Activated T-cell treated with anti-CD3 and anti-CD28 coated beads, Interleukin-2, amount 50 U/mL, for 48 hours (primary cell): ENCODE data around the gene VPS33B.

Source experiments
- DNase-seq, 2 experiments: peaks; one replicate each; pipeline ENCODE4 v3.0.0-alpha.2; 2020

VPS33B gene

DNA sequence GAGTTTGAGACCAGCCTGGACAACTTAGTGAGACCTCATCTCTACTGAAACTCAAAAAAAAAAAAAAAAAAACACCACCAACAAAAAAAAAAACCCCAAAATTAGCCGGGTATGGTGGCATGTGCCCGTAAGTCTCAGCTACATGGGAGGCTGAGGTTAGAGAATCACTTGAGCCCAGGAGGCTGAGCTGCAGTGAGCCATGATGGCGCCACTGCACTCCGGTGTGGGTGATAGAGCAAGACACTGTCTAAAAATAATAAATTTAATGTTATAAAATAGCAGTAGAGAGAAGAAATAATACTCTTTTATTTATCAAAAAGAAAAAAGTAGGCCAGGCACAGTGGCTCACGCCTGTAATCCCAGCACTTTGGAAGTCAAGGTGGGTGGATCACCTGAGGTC is 50.3 kb downstream of the VPS33B start:
- no peak for DNase-seq

DNA sequence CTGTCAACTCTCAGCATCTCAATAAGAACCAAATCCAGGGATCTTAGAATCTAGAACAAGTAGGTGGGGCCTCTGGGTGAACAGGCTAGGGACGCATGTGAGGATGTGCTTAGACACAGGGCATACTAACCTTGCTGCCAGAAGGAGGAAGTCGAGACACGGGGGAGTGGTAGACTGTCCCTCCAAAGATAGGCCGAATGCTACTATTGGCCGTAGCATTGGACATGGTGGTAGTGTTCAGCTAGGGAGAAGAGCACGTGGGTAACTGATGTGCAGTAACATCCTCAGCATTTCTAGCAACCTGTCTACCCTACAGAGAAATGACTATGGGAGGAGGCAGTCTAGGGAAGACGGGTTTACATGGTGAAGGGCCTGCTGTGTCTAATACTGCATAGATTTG is 52.1 kb downstream of the VPS33B start:
- no peak for DNase-seq

DNA sequence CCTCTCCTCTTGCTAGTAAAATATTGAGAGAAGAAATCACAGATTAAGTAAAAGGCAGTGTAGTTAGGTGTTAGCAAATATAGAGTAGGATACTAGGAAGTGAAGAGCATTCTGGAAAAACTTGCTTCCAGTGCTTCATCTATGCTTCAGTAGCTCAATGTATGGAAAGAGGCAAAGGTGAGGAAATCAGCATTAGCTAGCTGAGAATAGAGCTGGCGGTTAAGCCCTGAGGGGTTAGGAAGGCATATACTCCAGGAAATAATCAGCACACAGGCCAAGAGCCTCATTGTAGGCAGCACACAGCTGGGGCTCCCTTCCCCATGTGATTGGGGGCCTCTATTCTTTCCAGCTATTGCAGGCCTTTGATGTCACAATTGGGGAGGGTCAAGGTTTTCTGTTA is 54.0 kb downstream of the VPS33B start:
- DNase-seq = no peak

DNA sequence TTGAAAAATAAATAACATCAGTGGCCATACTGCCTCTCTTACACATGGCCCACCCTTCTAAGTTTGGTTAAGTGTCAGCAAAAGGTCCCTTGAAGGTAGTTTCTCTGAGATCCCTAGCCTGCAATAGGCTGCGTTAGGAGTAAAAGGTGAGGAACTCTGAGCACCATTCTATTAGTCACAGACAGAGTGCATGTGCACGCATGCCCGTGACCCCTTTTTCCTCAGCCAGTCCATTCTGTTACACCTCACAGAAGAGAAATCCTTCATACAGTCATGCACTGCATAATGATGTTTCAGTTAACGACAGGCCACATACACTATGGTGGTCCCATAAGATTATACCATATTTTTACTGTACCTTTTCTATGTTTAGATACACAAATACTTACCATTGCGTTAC is 55.2 kb downstream of the VPS33B start:
- no peak for DNase-seq

DNA sequence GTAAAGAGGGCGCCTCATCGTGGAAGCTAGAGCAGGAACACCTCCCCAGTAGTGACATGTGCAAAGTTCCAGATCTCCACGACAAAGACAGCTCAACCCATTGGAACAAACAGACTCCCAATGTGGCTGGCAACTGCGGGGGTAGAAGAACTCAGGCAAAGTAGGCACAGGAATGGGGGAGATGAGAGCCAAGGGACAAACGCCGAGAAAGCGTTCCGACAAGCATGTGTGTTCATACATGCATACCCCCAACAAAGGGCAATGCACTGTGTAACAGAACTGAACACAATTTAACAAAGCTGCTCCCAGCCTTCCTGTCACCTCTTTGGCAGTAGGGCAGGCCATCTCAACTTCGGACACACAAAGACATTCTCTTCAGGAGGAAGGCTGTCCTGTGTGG is 56.1 kb downstream of the VPS33B start:
- no peak for DNase-seq

DNA sequence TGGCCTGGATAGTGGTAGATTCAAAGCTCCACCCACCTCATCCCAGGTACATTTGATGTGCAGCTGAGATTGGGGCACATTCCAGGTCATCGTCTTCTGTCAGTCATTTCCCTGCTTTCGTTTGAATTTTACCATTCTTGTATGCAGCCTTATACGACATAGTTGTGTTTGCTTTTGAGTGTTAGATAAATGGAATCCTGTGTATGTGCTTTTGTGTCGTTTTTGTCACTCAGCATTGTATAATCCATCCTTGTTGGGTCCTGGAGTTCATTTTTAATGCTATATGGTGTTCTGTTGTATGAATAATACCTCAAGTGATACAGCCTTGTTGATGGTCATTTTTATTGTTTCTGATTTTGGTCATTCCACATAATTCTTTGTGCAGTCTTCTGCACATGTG is 60.4 kb downstream of the VPS33B start:
- DNase-seq = no peak

DNA sequence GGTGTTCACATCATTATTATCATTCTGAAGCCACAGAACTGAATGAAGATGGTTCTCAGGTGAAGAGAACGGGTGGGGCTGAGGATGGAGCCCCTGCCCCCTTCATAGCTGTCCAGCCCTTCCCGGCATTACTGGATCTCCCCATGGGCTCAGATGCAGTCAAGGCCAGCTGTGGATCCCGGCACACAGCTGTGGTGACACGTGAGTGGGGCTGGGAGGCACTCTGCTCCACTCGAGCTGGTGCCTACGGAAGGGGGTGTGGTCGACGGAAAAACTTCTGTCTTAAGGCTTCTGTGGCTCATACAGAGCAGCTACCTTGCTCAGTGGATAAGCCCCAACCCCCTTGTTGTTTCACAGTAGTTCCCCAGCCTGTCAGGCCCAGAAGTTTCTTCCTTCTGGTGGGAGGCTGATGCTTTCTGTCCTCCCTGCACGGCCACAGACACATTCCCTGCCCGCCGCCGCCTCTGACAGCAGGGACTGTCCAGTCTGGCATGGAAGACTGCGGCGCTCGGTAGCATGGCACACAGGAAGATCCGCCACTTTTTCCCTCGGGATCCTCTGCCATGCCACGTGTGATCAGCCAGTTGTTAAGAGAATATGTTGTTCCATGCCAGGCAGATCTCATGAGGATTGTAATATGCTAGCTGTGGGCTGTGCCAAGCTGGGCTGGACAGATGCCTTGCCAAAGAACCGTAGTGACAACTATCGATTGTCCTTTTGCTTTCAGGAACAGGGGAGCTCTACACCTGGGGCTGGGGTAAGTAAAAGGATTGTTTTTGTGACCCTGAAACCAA is 61.9 kb downstream of the VPS33B start:
- no peak for DNase-seq

DNA sequence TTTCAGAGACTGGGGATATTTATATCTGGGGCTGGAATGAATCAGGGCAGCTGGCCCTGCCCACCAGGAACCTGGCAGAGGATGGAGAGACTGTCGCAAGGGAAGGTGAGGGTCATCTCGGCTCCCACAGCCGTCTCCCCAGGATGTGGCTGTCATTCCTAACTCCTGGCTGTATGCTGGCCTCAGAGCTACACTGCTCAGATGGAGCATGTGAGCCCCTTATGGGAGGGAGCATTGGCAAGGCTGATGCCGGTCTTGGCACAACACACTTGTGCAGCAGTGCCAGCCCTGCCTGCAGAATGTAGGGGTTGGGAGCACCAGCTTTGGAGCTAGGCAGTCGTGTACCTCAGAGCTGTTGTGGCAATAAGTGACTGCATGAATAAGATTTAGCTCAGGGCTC is 62.5 kb downstream of the VPS33B start:
- no peak for DNase-seq

DNA sequence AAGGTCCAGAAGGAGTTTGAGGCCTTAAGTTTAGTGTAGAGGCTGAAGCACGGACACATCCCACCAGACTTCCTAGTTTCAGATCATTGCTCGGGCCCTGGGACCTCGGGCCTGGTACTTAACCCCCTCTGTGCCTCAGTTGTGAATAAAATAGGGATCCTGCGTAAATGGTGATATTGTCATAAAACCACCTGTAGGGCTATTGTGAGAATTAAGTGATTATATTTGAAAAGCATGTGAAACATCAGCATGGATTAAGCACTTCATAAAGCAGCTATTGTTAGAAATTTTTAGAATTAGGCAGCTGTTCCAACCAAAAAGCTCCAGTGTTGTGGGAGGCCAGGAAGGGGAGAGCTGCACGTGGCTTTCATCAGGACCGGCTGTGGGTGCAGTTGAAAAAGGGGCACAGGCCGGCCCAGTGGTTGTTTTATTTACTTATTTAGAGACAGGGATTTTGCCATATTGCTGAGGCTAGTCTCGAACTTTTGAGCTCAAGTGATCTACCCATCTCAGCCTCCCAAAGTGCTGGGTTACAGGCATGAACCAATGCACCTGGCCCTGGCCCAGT is 63.3 kb downstream of the VPS33B start:
- no peak for DNase-seq

DNA sequence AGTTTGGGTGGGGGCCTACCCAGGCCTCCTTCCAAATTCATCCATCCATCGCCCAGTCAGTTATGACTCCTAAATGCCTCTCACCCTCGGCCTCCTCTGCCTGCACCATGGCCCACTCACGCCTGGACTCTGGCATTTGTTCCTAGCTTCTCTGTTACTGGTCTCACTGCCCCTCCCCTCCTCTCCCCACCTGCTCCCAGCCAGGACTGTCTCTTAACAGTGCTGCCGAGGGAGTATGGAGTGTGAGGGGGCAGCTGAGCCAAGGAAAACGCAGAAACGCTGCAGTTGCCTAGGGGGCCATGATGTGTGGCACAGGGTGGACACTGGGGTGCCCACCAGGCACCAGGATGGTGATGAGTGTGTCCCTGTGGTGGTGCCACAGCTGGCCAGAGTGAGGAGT is 64.6 kb downstream of the VPS33B start:
- DNase-seq = no peak

DNA sequence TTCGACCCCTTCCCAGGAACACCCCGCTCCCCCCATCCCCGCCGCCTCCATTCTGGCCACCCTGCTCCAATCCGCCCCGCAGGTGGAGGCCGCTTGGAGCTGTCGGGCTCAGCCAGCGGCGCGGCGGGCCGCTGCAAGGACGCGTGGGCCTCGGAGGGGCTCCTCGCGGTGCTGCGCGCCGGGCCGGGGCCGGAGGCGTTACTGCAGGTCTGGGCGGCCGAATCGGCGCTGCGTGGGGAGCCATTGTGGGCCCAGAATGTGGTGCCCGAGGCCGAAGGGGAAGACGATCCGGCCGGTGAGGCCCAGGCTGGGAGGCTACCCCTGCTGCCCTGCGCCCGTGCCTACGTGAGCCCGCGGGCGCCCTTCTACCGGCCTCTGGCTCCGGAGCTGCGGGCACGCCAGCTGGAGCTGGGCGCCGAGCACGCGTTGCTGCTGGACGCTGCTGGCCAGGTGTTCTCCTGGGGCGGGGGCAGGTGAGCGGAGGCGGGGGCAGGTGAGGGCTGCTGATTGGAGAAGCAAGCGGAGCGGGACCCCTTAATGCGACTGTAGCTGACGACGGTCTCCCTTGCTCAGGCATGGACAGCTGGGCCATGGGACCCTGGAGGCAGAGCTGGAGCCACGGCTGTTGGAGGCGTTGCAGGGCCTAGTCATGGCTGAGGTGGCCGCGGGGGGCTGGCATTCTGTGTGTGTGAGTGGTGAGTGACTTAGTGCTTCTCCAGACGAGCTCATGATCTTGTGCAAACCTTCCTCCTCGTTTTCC is 65.2 kb downstream of the VPS33B start:
- DNase-seq = no peak

DNA sequence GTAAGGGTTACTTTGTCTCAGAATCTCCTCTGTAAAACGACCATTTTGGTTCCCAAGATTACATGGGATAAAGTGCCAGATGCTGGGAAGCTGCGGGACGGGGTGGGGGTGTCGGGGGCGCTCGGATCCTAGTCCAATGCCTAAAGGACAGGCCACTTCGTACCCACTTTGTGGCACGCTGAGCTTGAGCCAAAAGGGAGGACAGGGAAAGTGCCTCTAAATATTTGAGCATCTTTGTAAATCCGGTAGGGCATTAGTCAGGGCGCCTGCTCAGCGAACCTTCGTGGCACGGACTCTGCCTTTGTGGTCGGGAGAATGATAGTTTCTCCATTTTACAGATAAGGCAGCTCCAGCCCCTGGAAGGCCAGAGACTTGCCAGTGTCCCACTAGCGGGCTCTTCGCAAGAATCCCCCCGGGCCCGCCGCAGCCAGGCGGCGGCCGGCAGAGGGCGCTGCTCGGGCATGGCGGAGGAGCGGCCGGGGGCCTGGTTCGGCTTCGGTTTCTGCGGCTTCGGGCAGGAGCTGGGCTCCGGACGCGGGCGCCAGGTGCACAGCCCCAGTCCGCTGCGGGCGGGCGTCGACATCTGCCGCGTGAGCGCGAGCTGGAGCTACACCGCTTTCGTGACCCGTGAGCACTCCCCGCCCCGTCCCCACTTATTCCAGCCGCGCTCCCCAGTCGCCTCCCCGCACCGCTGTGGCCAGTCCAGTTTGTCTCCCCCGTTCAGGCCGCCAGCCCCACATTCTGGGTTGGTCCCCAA is 65.9 kb downstream of the VPS33B start:
- peak; percentile 82 to 83 for DNase-seq

DNA sequence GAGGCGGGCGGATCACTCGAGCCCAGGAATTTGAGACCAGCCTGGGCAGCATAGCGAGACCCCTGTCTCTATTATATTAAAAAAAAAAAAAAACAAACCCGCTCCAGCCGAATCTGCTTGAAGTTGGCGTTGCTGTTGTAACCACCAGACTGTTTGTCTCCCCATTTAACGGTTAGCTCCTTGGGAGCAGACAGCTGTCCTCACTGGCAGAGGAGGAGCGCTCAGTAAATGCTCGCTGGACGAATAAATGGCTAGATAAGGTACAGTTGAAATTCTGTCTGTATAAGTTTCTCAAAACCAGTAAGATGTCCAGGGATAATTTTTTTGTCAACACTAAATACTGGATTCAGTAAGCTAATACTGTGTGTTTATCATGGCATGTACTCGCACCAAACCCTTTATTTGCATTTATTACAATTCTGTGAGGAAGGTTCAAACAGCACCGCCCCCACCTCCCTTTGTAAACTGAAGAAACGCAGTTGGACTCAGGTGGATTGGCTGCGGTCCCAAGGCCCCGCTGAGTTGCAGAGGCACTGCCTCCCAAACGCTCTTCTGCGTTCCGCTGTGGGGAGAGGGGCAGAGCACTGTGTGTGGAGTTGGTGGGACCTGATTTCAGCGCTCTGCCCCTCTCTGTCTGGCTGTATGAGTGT is 66.6 kb downstream of the VPS33B start:
- peak; percentile 32 to 33 for DNase-seq

DNA sequence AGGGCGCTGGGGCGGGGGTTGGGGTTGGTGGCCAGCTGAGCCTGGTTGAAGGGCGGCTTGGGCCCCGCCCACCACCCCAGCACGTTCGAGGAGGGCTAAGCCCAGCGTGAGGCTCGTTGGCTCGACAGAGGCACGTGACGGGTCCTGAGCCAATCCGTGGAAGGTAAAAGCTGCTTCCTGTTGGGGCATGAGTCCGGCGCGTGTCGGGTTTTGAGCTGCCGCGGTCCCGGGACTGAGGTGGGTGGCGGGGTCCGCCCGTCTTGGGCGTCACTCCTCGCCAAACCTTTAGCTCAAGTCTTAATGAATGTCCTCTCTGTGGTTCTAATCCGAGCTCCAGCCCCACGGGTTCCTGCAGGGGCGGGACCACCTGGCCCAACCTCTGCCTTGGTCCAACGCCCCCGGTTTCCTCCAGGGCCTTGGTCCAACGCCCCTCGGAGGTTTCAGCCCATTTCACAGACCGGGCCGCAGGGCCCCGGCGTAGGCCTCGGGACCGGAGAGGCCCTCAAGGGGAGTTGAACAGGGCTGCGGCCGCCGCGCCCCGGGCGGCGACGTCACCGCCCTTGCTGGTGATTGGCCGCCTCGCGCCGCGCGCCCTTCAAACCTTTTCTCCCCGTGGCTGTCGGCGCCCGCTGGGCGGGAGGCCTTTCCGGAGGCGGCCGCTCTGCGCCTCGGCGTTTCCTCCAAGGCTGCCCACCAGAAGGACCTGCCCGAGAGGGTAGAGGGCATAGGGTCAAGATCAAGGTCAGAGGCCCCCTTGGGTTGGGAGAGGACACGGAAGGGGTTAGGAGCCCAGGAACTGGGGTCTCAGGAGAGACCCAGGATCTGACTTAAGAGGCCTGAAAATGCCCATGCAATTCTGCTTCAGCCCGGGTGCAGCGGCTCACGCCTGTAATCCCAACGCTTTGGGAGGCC is 67.4 kb downstream of the VPS33B start, which contains the start of gene RCCD1:
Gene RCCD1 (plus strand): TSS at position 173 of the 912 bp plus-strand sequence. CDS start 1,851 bp downstream, outside the sequence.
- peak; percentile 92 to 93 for DNase-seq

DNA sequence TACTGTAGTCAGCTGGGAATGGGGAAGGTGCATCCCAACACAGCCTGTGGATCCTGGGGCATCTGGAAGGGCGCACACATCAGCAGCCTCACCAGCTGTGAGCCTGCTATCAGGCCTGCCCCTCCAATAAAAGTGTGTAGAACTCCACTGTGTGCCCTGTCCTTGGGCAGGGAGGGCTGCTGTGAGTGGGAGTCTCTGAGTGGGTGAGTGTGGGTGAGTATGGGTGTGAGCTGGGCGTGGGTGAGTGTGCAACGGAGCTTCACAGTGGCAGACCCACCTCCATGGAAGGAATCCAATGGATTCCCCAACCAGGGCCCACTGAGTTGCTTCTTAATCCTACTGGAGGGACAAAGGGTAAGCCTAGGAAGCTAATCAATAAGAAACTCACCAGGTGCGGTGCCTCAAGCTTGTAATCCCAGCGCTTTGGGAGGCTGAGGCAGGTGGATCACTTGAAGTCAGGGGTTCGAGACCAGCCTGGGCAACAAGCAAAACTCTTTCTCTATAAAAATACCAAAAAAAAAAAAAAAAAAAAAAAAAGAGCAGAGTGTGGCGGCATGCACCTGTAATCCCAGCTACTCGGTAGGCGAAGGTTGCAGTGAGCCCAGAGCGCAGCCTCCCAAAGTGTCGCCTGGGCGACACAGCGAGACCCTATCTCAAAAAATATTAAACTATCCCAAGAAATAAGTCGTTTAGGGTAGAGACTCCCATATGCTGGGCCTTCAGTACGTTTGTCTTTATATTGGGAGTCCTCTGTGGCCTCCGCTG is 68.3 kb downstream of the VPS33B start:
- no peak for DNase-seq

DNA sequence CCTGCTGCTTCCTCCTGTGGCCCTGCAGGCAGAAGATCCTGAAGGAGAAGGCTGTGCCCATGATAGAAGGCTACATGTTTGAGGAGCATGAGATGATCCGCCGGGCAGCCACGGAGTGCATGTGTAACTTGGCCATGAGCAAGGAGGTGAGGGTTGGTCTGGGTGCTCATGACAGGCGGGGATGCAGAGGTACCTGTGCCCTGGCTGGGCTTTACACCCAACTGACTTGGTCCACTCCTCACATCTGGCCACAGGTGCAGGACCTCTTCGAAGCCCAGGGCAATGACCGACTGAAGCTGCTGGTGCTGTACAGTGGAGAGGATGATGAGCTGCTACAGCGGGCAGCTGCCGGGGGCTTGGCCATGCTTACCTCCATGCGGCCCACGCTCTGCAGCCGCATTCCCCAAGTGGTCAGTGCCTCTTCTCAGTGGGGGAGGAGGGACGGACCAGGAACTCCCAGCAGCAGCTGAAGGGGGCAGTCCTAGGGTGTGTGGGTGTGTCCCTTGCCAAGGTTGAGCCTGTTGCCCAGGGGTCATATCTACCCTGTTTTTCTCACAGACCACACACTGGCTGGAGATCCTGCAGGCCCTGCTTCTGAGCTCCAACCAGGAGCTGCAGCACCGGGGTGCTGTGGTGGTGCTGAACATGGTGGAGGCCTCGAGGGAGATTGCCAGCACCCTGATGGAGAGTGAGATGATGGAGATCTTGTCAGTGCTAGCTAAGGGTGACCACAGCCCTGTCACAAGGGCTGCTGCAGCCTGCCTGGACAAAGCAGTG is 69.3 kb downstream of the VPS33B start:
- DNase-seq = no peak

DNA sequence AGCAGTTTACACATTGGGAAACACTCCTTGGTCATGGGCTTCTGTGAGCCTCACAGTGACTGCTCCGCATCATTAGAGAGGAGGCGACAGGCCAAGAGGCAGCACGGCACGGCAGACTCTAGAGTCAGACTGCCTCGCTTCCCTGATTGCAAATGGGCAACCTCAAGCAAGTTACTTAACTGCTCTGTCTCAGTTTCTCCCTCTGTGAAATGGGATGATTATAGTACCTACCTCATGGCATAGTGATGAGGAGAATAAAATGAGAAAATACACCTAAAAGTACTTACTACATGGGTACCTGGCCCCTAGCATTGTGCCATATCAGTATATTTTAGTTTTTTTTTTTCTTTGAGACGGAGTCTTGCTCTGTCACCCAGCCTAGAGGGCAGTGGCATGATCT is 71.7 kb downstream of the VPS33B start:
- no peak for DNase-seq

DNA sequence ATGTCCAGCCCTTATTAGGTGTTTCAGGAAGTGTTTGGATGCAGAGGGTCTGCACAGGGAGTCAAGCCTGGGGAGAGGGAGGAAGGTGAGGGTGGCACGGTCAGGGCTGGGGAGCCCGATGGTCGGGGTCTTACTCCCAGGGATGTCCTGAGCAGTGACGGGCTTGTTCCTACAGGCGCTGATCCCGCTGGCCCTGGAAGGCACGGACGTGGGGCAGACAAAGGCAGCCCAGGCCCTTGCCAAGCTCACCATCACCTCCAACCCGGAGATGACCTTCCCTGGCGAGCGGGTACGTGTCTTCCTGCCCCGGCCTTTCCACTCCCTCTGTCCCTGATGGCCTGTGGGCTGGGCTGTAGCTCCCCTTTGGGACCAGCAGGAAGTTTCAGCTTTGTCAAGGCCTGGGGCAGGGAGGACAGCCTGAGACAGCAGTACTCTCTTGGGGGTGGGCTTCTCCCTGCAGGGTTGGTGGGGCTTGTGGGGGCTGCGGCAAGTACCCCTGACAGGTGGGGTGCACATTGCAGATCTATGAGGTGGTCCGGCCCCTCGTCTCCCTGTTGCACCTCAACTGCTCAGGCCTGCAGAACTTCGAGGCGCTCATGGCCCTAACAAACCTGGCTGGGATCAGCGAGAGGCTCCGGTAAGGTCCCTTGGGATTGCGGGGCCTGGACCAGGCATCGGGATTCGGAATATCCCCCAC is 72.3 kb downstream of the VPS33B start:
- DNase-seq = no peak
